Muscle of leg (tissue), 11 donors: ENCODE data around the gene CASKIN1. TPM values are rescaled to one million over a fixed set of nuclear protein-coding genes. Genes with fewer than 3 reads are reported as not detected.

Source experiments
- DNase-seq: peaks from one replicate; pipeline ENCODE4 v3.0.0; 2013
- H3K27ac ChIP-seq: one replicate; pipeline ENCODE4 v1.5.1; 2013; ENCODE audit warnings: mild to moderate bottlenecking, low read length, control low read depth
- H3K27me3 ChIP-seq: one replicate; pipeline ENCODE4 v1.6.1; 2013; ENCODE audit warnings: low read length; ENCODE audit not compliant: control insufficient read depth, insufficient read depth
- H3K36me3 ChIP-seq: one replicate; pipeline ENCODE4 v1.6.1; 2013; ENCODE audit warnings: low read length; ENCODE audit not compliant: control insufficient read depth, insufficient read depth
- H3K4me1 ChIP-seq: one replicate; pipeline ENCODE4 v1.6.1; 2013; ENCODE audit warnings: low read length; ENCODE audit not compliant: control insufficient read depth, insufficient read depth
- H3K4me3 ChIP-seq: one replicate; pipeline ENCODE4 v1.5.1; 2013; ENCODE audit warnings: low read length, control low read depth
- H3K9me3 ChIP-seq: replicated peaks from 2 replicates; pipeline ENCODE4 v1.6.1; 2013; ENCODE audit warnings: low read depth, low read length; ENCODE audit not compliant: control insufficient read depth
- WGBS: methylation state at CpG from one replicate; pipeline ENCODE4 v1.1.5; 2013; ENCODE audit warnings: missing lambda C conversion rate; ENCODE audit not compliant: insufficient coverage; 5-methylcytosine and 5-hydroxymethylcytosine counted together
- polyA plus RNA-seq, 8 donors: library from polyadenylated mRNA; unstranded; fragments of 120-200 nt; gene quantifications; one replicate each; pipeline versions ENCODE4 v1.2.1 to v1.2.3, GENCODE V29; 2013; ENCODE audit warnings: inconsistent platforms in 1 of 8, low replicate concordance in 1 of 8; ENCODE audit not compliant: insufficient read length in 8 of 8, insufficient read depth in 1 of 8
- total RNA-seq: library from RNA; stranded (reverse); fragments of 120-200 nt; gene quantifications from one replicate; pipeline ENCODE4 v1.2.4, GENCODE V29; 2013

The CASKIN1 gene
- total and polyA plus RNA-seq, 9 donors: 0.75 to 2.4 (median 1.8) TPM

- WGBS: 94% methylated on average over 35 of the region's 51 CpGs
- Histone ChIP-seq H3K36me3 (peaks cover 68% of the 10 kb centered on the region), H3K27me3 (peaks cover 37% of the 10 kb centered on the region), H3K4me1 (peaks cover 22% of the 10 kb centered on the region), H3K27ac (no peak overlapping the region), H3K9me3 (no peaks in the 10 kb centered on the region), H3K4me3 (no peak overlapping the region)
- no peak for DNase-seq
These were observed 37.7 kb upstream of the CASKIN1 start for GRCh38 chr16:2233872-2234812.

- H3K9me3 ChIP-seq: no peaks in the 10 kb centered on the region
- DNase-seq: no peak
- H3K27ac ChIP-seq: no peak overlapping the region
- peaks cover 75% of the 10 kb centered on the region for H3K36me3 ChIP-seq
- 94% methylated on average over 26 of the region's 28 CpGs for WGBS
- peaks cover 22% of the 10 kb centered on the region for H3K4me1 ChIP-seq
- H3K27me3 ChIP-seq: peaks cover 32% of the 10 kb centered on the region
- H3K4me3 ChIP-seq: no peak overlapping the region
These were observed 36.8 kb upstream of the CASKIN1 start for GRCh38 chr16:2233046-2233775.

GRCh38 chr16:2232094-2232990 lies 35.9 kb upstream of the CASKIN1 start:
- Histone ChIP-seq H3K4me3 (no peak overlapping the region), H3K27ac (no peak overlapping the region), H3K9me3 (no peaks in the 10 kb centered on the region), H3K36me3 (peaks cover 81% of the 10 kb centered on the region), H3K27me3 (peaks cover 23% of the 10 kb centered on the region), H3K4me1 (peaks cover 15% of the 10 kb centered on the region)
- no peak for DNase-seq
- 89% methylated on average over 31 of the region's 41 CpGs for WGBS

GRCh38 chr16:2231016-2231931 lies 34.9 kb upstream of the CASKIN1 start:
- Histone ChIP-seq H3K4me1 (peaks cover 5% of the 10 kb centered on the region), H3K27me3 (peaks cover 12% of the 10 kb centered on the region), H3K27ac (no peak overlapping the region), H3K36me3 (peaks cover 87% of the 10 kb centered on the region), H3K4me3 (no peak overlapping the region), H3K9me3 (no peaks in the 10 kb centered on the region)
- DNase-seq: no peak
- WGBS: 79% methylated on average over 29 of the region's 29 CpGs

- Histone ChIP-seq H3K9me3 (no peaks in the 10 kb centered on the region), H3K27me3 (peaks cover 3% of the 10 kb centered on the region), H3K4me3 (no peak overlapping the region), H3K4me1 (no peaks in the 10 kb centered on the region), H3K36me3 (peaks cover 83% of the 10 kb centered on the region), H3K27ac (no peak overlapping the region)
- WGBS: 84% methylated on average over 10 of the region's 13 CpGs
- no peak for DNase-seq
These were observed 34.0 kb upstream of the CASKIN1 start for GRCh38 chr16:2230376-2230775.

- H3K27me3 ChIP-seq: no peaks in the 10 kb centered on the region
- DNase-seq: no peak
- WGBS: 82% methylated on average over 21 of the region's 23 CpGs
- no peak overlapping the region for H3K4me3 ChIP-seq
- H3K27ac ChIP-seq: no peak overlapping the region
- H3K4me1 ChIP-seq: peaks cover 4% of the 10 kb centered on the region
- no peaks in the 10 kb centered on the region for H3K9me3 ChIP-seq
- peaks cover 77% of the 10 kb centered on the region for H3K36me3 ChIP-seq
These were observed 33.3 kb upstream of the CASKIN1 start for GRCh38 chr16:2229632-2230250.

GRCh38 chr16:2229091-2229490 lies 32.7 kb upstream of the CASKIN1 start:
- no peak overlapping the region for H3K4me3 ChIP-seq
- peaks cover 71% of the 10 kb centered on the region for H3K36me3 ChIP-seq
- H3K27ac ChIP-seq: no peak overlapping the region
- H3K27me3 ChIP-seq: no peaks in the 10 kb centered on the region
- DNase-seq: no peak
- WGBS: 90% methylated on average over 7 of the region's 12 CpGs
- H3K9me3 ChIP-seq: no peaks in the 10 kb centered on the region
- H3K4me1 ChIP-seq: peaks cover 11% of the 10 kb centered on the region

GRCh38 chr16:2228161-2228824 lies 31.9 kb upstream of the CASKIN1 start:
- Histone ChIP-seq H3K4me3 (no peak overlapping the region), H3K36me3 (peaks cover 63% of the 10 kb centered on the region)

More at GRCh38 chr16:2228161-2228824, 31.9 kb upstream of the CASKIN1 start:
- Histone ChIP-seq H3K27me3 (no peaks in the 10 kb centered on the region), H3K27ac (no peak overlapping the region), H3K9me3 (no peaks in the 10 kb centered on the region), H3K4me1 (peaks cover 12% of the 10 kb centered on the region)
- DNase-seq: no peak
- WGBS: 87% methylated on average over 18 of the region's 25 CpGs
